HepG2 (cell line): Measurements from ENCODE around the gene RNASE11. TPM values are rescaled to one million over a fixed set of nuclear protein-coding genes. Genes with fewer than 3 reads are reported as not detected.

Source experiments
- ATAC-seq: fragments of 200-7000 bp; cut with Tn5 transposase; 3 replicates; pipeline ENCODE4 v1.9.1; 2020; ENCODE audit warnings: mild to moderate bottlenecking, moderate library complexity
- BruUV-seq: library from RNA; stranded (reverse); fragments of 400-500 nt; replicated peaks from 2 replicates; lab custom pipeline; 2021; lab: Mats Ljungman, UMichigan
- CTCF ChIA-PET: fragments of 300-600 bp; formaldehyde crosslinking; extraction: SDS; loops from one replicate; lab custom pipeline; 2021; ENCODE audit warnings: low total read pairs, inconsistent platforms, low intra/inter-chr PET ratio; lab: Yijun Ruan, JAX
- POLR2A ChIA-PET: fragments of 350-600 bp; sonication (Branson Sonifier 250); formaldehyde crosslinking; loops from one replicate; lab custom pipeline; 2020; ENCODE audit warnings: antibody characterized with exemption, inconsistent platforms; lab: Yijun Ruan, JAX
- DNase-seq: peaks from one replicate; pipeline ENCODE4 v3.0.0-alpha.2; 2015; ENCODE audit warnings: low spot score
- FAIRE-seq: peaks from 3 replicates; lab custom pipeline; 2011; peaks lifted over from hg19 to GRCh38; lab: Jason Lieb, UNC
- H2AFZ ChIP-seq: one replicate; pipeline ENCODE4 v1.6.1; 2011; ENCODE audit warnings: low read length, inconsistent platforms
- H3K27ac ChIP-seq: fragments of 300-600 bp; 3 replicates; pipeline ENCODE4 v1.8.0; 2011; ENCODE audit warnings: mixed run types, mild to moderate bottlenecking, mixed read lengths, low read length, inconsistent platforms; ENCODE audit not compliant: insufficient read depth; ENCODE audit errors: extremely low read length
- H3K27me3 ChIP-seq, 2 experiments: fragments of 200-600 bp in 1 of 2; 2 replicates in 1 of 2; 3 replicates in 1 of 2; pipeline versions ENCODE4 v1.6.0 to v1.8.0; 2011; ENCODE audit warnings: low read length in 2 of 2, mild to moderate bottlenecking in 2 of 2, moderate library complexity in 2 of 2, inconsistent platforms in 1 of 2; ENCODE audit not compliant: insufficient read depth in 2 of 2, control insufficient read depth in 1 of 2
- H3K36me3 ChIP-seq, 2 experiments: fragments of 200-600 bp in 1 of 2; replicated peaks in 1 of 2; 2 replicates in 1 of 2; 3 replicates in 1 of 2; pipeline versions ENCODE4 v1.5.1 to v1.8.0; 2011; ENCODE audit warnings: low read length in 2 of 2, inconsistent platforms in 1 of 2; ENCODE audit not compliant: insufficient read depth in 2 of 2, control insufficient read depth in 1 of 2
- H3K4me1 ChIP-seq: 2 replicates; pipeline ENCODE4 v1.5.1; 2012; ENCODE audit warnings: low read length, inconsistent platforms; ENCODE audit not compliant: insufficient read depth
- H3K4me2 ChIP-seq: 2 replicates; pipeline ENCODE4 v1.6.0; 2011; ENCODE audit warnings: low read depth, low read length, inconsistent platforms
- H3K4me3 ChIP-seq, 3 experiments: fragments of 200-600 bp in 1 of 3; sonication (generic), shearing (Covaris generic) in 1 of 3; replicated peaks in 1 of 3; 2 replicates each; pipeline ENCODE4 v1.5.1; 2011 to 2016; ENCODE audit warnings: low read length in 3 of 3, inconsistent platforms in 2 of 3, low read depth in 2 of 3, mild to moderate bottlenecking in 2 of 3, control low read depth in 1 of 3, mixed read lengths in 1 of 3; ENCODE audit not compliant: insufficient read depth in 1 of 3
- H3K79me2 ChIP-seq: one replicate; pipeline ENCODE4 v1.6.1; 2011; ENCODE audit warnings: low read length, inconsistent platforms; ENCODE audit not compliant: insufficient read depth
- H3K9ac ChIP-seq: 2 replicates; pipeline ENCODE4 v1.6.0; 2011; ENCODE audit warnings: mild to moderate bottlenecking, low read depth, low read length, inconsistent platforms; ENCODE audit not compliant: insufficient read depth
- H3K9me3 ChIP-seq: 2 replicates; pipeline ENCODE4 v1.5.1; 2012; ENCODE audit warnings: mild to moderate bottlenecking, low read length
- H4K20me1 ChIP-seq: 2 replicates; pipeline ENCODE4 v1.6.0; 2011; ENCODE audit warnings: inconsistent platforms, mild to moderate bottlenecking, low read length, moderate library complexity; ENCODE audit not compliant: insufficient read depth
- ARID2 ChIP-seq: sonication (generic); formaldehyde crosslinking; IDR thresholded peaks from 2 replicates; pipeline ENCODE4 v1.8.1; 2022; ENCODE audit warnings: mild to moderate bottlenecking, missing genetic modification reagents, borderline replicate concordance
- DMAP1 ChIP-seq: IDR thresholded peaks from 2 replicates; pipeline ENCODE4 v1.6.1; 2016
- EHMT2 ChIP-seq: fragments of 200-600 bp; sonication (generic); IDR thresholded peaks from 2 replicates; pipeline ENCODE4 v1.7.0; 2017; ENCODE audit warnings: antibody characterized with exemption, low read depth, low read length, borderline replicate concordance
- ELF4 ChIP-seq: sonication (generic); formaldehyde crosslinking; IDR thresholded peaks from 2 replicates; pipeline ENCODE4 v1.5.0; 2020; ENCODE audit warnings: missing genetic modification reagents, mild to moderate bottlenecking, moderate library complexity, borderline replicate concordance
- ETV5 ChIP-seq: IDR thresholded peaks from 2 replicates; pipeline ENCODE4 v1.6.1; 2018; ENCODE audit warnings: missing biosample characterization, missing genetic modification reagents, inconsistent platforms, borderline replicate concordance
- FOXA1 ChIP-seq, 2 experiments: fragments of 450-650 bp in 1 of 2; sonication (generic) in 1 of 2; formaldehyde crosslinking in 1 of 2; IDR thresholded peaks; 2 replicates each; pipeline versions ENCODE4 v1.4.0 to v1.6.1; 2016 to 2020; ENCODE audit warnings: missing genetic modification reagents in 1 of 2
- NCOA5 ChIP-seq: sonication (generic); formaldehyde crosslinking; IDR thresholded peaks from 2 replicates; pipeline ENCODE4 v1.4.0; 2020; ENCODE audit warnings: missing genetic modification reagents
- NFRKB ChIP-seq: fragments of 450-650 bp; IDR thresholded peaks from 2 replicates; pipeline ENCODE4 v1.6.1; 2017
- PAF1 ChIP-seq: IDR thresholded peaks from 2 replicates; pipeline ENCODE4 v1.6.1; 2016; ENCODE audit warnings: missing genetic modification reagents, missing compliant biosample characterization
- POLR2AphosphoS5 ChIP-seq: IDR thresholded peaks from 2 replicates; pipeline ENCODE4 v1.6.1; 2012; ENCODE audit warnings: low read depth, low read length
- RBM22 ChIP-seq: fragments of 200-400 bp; formaldehyde crosslinking; optimal IDR thresholded peaks from 2 replicates; pipeline ENCODE3; 2017; ENCODE audit warnings: mild to moderate bottlenecking, low read length, moderate library complexity
- RXRA ChIP-seq: sonication (generic); formaldehyde crosslinking; IDR thresholded peaks from 2 replicates; pipeline ENCODE4 v1.5.1; 2020; ENCODE audit warnings: missing genetic modification reagents
- SP5 ChIP-seq: IDR thresholded peaks from 2 replicates; pipeline ENCODE4 v1.6.1; 2016; ENCODE audit warnings: low read depth, borderline replicate concordance
- YEATS4 ChIP-seq: sonication (generic); formaldehyde crosslinking; IDR thresholded peaks from 2 replicates; pipeline ENCODE4 v1.4.0; 2020; ENCODE audit warnings: missing genetic modification reagents, borderline replicate concordance
- ZNF17 ChIP-seq: sonication (generic); formaldehyde crosslinking; IDR thresholded peaks from 2 replicates; pipeline ENCODE4 v1.5.0; 2020; ENCODE audit warnings: mild to moderate bottlenecking, missing genetic modification reagents
- ZNF235 ChIP-seq: sonication (generic); formaldehyde crosslinking; IDR thresholded peaks from 2 replicates; pipeline ENCODE4 v1.8.1; 2023; ENCODE audit warnings: mild to moderate bottlenecking, missing genetic modification reagents, borderline replicate concordance
- ZNF256 ChIP-seq: sonication (generic); formaldehyde crosslinking; conservative IDR thresholded peaks from 2 replicates; pipeline ENCODE4 v1.4.0; 2020; ENCODE audit warnings: missing genetic modification reagents
- ZNF329 ChIP-seq: sonication (generic); formaldehyde crosslinking; IDR thresholded peaks from 2 replicates; pipeline ENCODE4 v1.9.0; 2021; ENCODE audit warnings: low read depth, mild to moderate bottlenecking, missing genetic modification reagents
- ZNF460 ChIP-seq: sonication (generic); formaldehyde crosslinking; IDR thresholded peaks from 2 replicates; pipeline ENCODE4 v1.5.1; 2020; ENCODE audit warnings: missing genetic modification reagents, mild to moderate bottlenecking, borderline replicate concordance
- ZNF629 ChIP-seq: sonication (generic); formaldehyde crosslinking; conservative IDR thresholded peaks from 2 replicates; pipeline ENCODE4 v1.5.0; 2020; ENCODE audit warnings: missing genetic modification reagents
- ZNF660 ChIP-seq: sonication (generic); formaldehyde crosslinking; IDR thresholded peaks from 2 replicates; pipeline ENCODE4 v1.5.1; 2020; ENCODE audit warnings: mild to moderate bottlenecking, low read depth, missing genetic modification reagents, borderline replicate concordance
- ZNF672 ChIP-seq: sonication (generic); formaldehyde crosslinking; IDR thresholded peaks from 2 replicates; pipeline ENCODE4 v1.8.1; 2022; ENCODE audit warnings: missing genetic modification reagents
- WGBS: methylation state at CpG from one replicate; pipeline ENCODE4 v1.1.6; 2017; ENCODE audit warnings: low lambda C conversion rate; 5-methylcytosine and 5-hydroxymethylcytosine counted together
- in situ Hi-C: cut with HindIII; loops from 2 replicates; pipeline ENCODE4 v1.10.0; 2017; ENCODE audit warnings: low pct_unique_long_range_greater_than_20kb; ENCODE audit not compliant: extremely low pct_ligation_motif_present
- intact Hi-C: fragments of 100-400 bp; cut with micrococcal nuclease; formaldehyde crosslinking; loops from one replicate; pipeline ENCODE4 v1.10.0; 2022; ENCODE audit not compliant: unreplicated experiment
- polyA plus RNA-seq, 8 experiments: library from polyadenylated mRNA; depleted of rRNA in 3 of 8; stranded (reverse) in 7 of 8; unstranded in 1 of 8; fragments of >200 nt; fragmentation: Illumina TruSeq in 4 of 8; extraction: Trizol in 4 of 8; gene quantifications; 2 replicates each; pipeline versions ENCODE4 v1.2.1 to v1.2.3, GENCODE V29; 2011 to 2016; ENCODE audit warnings: low read depth in 4 of 8, missing spikeins in 1 of 8, mixed read lengths in 1 of 8; ENCODE audit not compliant: insufficient read depth in 1 of 8
- total RNA-seq, 5 experiments: library from RNA; depleted of rRNA; stranded (reverse); fragments of >200 nt; fragmentation: Illumina TruSeq; extraction: Trizol; gene quantifications; 2 replicates each; pipeline ENCODE4 v1.2.3, GENCODE V29; 2016; ENCODE audit warnings: low read depth in 1 of 5

The RNASE11 gene
- total and polyA plus RNA-seq, 2 of the 13 experiments (the other 11 are each of a cell fraction or from before 2014, with no cell fraction given) = not detected

GRCh38 chr14:20627346-20628027, 39.7 kb upstream of the RNASE11 start:
- Histone ChIP-seq H3K27me3 (no peaks in the 10 kb centered on the region; a peak in 1 of 5 replicates), H3K9ac (no peak overlapping the region), H3K4me1 (peaks cover 72% of the 10 kb centered on the region), H3K4me2 (peak overlapping the region; percentile 46), H3K36me3 (no peaks in the 10 kb centered on the region), H3K27ac (no peak overlapping the region), H3K79me2 (no peaks in the 10 kb centered on the region), H3K9me3 (no peaks in the 10 kb centered on the region), H4K20me1 (no peaks in the 10 kb centered on the region), H2AFZ (no peak overlapping the region), H3K4me3 (peak overlapping the region in 1 of 3 experiments; percentile 19; a peak in 1 of 6 replicates)
- DNase-seq (no peak), ATAC-seq (no peak), FAIRE-seq (no peak)
- POLR2A ChIA-PET = interaction anchor here (1.6 kb wide), 1 partner anchor 12 kb away, joined by 3 read pairs; no protein-coding TSS in a partner anchor
- intact Hi-C loops = no loop called here
- CTCF ChIA-PET = no interaction called here
- 39% methylated on average over 5 of the region's 5 CpGs for WGBS
- in situ Hi-C loops = no loop called here
- TF ChIP-seq NFRKB (no peak), ZNF235 (CRISPR knock-in tag) (no peak), ZNF17 (no peak), ZNF629 (CRISPR knock-in tag) (peak; percentile 28; the same call in 1 of the 2 replicates), ZNF329 (CRISPR knock-in tag) (no peak)
- BruUV-seq = no TSS peak

GRCh38 chr14:20626274-20626673, 38.5 kb upstream of the RNASE11 start:
- H2AFZ ChIP-seq = no peak overlapping the region
- CTCF ChIA-PET = no interaction called here
- H3K9ac ChIP-seq = no peak overlapping the region
- peaks cover 84% of the 10 kb centered on the region for H3K4me1 ChIP-seq
- H3K27me3 ChIP-seq = no peaks in the 10 kb centered on the region; a peak in 1 of 5 replicates
- BruUV-seq = no TSS peak
- ATAC-seq (no peak), DNase-seq (no peak), FAIRE-seq (no peak)
- H3K79me2 ChIP-seq = no peaks in the 10 kb centered on the region
- WGBS = 61% methylated on average over 12 of the region's 12 CpGs
- H3K27ac ChIP-seq = no peak overlapping the region
- in situ Hi-C loops (no loop called here), intact Hi-C loops (no loop called here)
- POLR2A ChIA-PET = no interaction called here
- H3K9me3 ChIP-seq = no peaks in the 10 kb centered on the region
- H3K4me3 ChIP-seq = no peak overlapping the region
- no peak for TF ChIP-seq SP5 (CRISPR knock-in tag)
- TF ChIP-seq ARID2 = no peak
- no peak for TF ChIP-seq PAF1 (CRISPR knock-in tag)
- TF ChIP-seq ZNF672 (CRISPR knock-in tag) = no peak
- no peak for TF ChIP-seq ELF4 (CRISPR knock-in tag)
- TF ChIP-seq NCOA5 (CRISPR knock-in tag) = no peak
- TF ChIP-seq ETV5 (CRISPR knock-in tag) = no peak
- no peak for TF ChIP-seq RXRA
- TF ChIP-seq DMAP1 (CRISPR knock-in tag) = no peak
- no peak for TF ChIP-seq RBM22
- TF ChIP-seq YEATS4 (CRISPR knock-in tag) = no peak
- no peak for TF ChIP-seq FOXA1 (IDR thresholded peaks at IDR 0.05)
- no peak for TF ChIP-seq FOXA1 (CRISPR knock-in tag; IDR thresholded peaks at IDR 0.05)
- TF ChIP-seq ZNF460 (CRISPR knock-in tag) = no peak
- no peak for TF ChIP-seq EHMT2
- no peak for TF ChIP-seq ZNF256 (CRISPR knock-in tag)
- no peak for TF ChIP-seq POLR2AphosphoS5
- TF ChIP-seq ZNF660 (CRISPR knock-in tag) = no peak
- H3K36me3 ChIP-seq = no peaks in the 10 kb centered on the region
- peak overlapping the region; percentile 9; the same call in 1 of the 2 replicates for H3K4me2 ChIP-seq
- no peaks in the 10 kb centered on the region for H4K20me1 ChIP-seq
